Small intestine (tissue), 7 donors: Measurements from ENCODE around the gene SNX22. TPM values are rescaled to one million over a fixed set of nuclear protein-coding genes. Genes with fewer than 3 reads are reported as not detected.

Experiments used
- DNase-seq, 2 donors: peaks; one replicate each; pipeline versions ENCODE4 v3.0.0 to v3.0.0-alpha.2; 2013
- FAIRE-seq: peaks from 2 replicates; lab custom pipeline; 2012; peaks lifted over from hg19 to GRCh38; lab: Jason Lieb, UNC
- H3K27ac ChIP-seq, 3 donors: one replicate each; pipeline ENCODE4 v1.5.1; 2013; ENCODE audit warnings: low read length in 2 of 3, mild to moderate bottlenecking in 2 of 3, control low read depth in 1 of 3, inconsistent platforms in 1 of 3, low read depth in 1 of 3, moderate library complexity in 1 of 3
- H3K27me3 ChIP-seq, 3 donors: one replicate each; pipeline ENCODE4 v1.6.1; 2013; ENCODE audit warnings: low read length in 3 of 3, inconsistent platforms in 1 of 3; ENCODE audit not compliant: control insufficient read depth in 3 of 3, insufficient read depth in 3 of 3
- H3K36me3 ChIP-seq, 3 donors: one replicate each; pipeline ENCODE4 v1.6.1; 2013; ENCODE audit warnings: low read length in 3 of 3, inconsistent platforms in 1 of 3, low read depth in 1 of 3, mild to moderate bottlenecking in 1 of 3, moderate library complexity in 1 of 3; ENCODE audit not compliant: control insufficient read depth in 3 of 3, insufficient read depth in 2 of 3
- H3K4me1 ChIP-seq, 3 donors: one replicate each; pipeline ENCODE4 v1.6.1; 2013; ENCODE audit warnings: low read length in 2 of 3, inconsistent platforms in 1 of 3, low read depth in 1 of 3, mild to moderate bottlenecking in 1 of 3, moderate library complexity in 1 of 3; ENCODE audit not compliant: control insufficient read depth in 3 of 3, insufficient read depth in 2 of 3
- H3K4me3 ChIP-seq, 3 donors: one replicate each; pipeline ENCODE4 v1.5.1; 2013; ENCODE audit warnings: low read length in 3 of 3, control low read depth in 1 of 3, inconsistent platforms in 1 of 3, low read depth in 1 of 3, mild to moderate bottlenecking in 1 of 3, moderate library complexity in 1 of 3
- H3K9me3 ChIP-seq, 2 donors: one replicate each; pipeline ENCODE4 v1.6.1; 2013; ENCODE audit warnings: low read depth in 1 of 2, low read length in 1 of 2; ENCODE audit not compliant: control insufficient read depth in 2 of 2, insufficient read depth in 1 of 2
- WGBS, 3 donors: extraction: QIAGEN DNeasy Blood & Tissue Kit; methylation state at CpG; one replicate each; pipeline ENCODE4 v1.1.7; 2013; 5-methylcytosine and 5-hydroxymethylcytosine counted together
- polyA plus RNA-seq, 4 donors: library from polyadenylated mRNA; stranded (reverse) in 3 of 4; unstranded in 1 of 4; fragments of 200-250 nt in 3 of 4; fragments of 120-200 nt in 1 of 4; gene quantifications; one replicate each; pipeline versions ENCODE4 v1.2.1 to v1.2.3, GENCODE V29; 2013
- donor health status: healthy with polysubstance abuse.
- donor health status: control.
- donor health status: control.
- donor health status: Bipolar disorder and iron deficiency.
- donor health status: healthy.

The SNX22 gene
- polyA plus RNA-seq, 4 donors = 0.54 to 1.8 (median 1.1) TPM

DNA sequence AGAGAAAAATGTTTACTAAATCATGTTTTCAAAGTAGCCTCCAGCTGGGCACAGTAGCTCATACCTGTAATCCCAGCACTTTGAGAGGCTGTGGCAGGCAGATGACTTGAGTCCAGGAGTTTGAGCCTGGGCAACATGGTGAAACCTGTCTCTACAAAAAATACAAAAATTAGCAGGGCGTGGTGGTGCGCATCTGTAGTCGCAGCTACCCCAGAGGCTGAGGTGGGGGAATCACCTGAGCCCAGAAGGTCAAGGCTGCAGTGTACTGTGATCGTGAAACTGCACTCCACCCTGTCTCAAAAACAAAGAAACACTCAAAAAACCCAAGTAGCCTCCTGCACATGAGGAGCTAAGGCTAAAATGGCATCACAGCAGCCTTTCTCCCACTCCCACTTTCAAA lies 12.9 kb downstream of the SNX22 start:
- whole genome bisulfite sequencing, 3 donors = 82 to 88% (median 86%) methylated on average over 4 of the region's 4 CpGs
- Histone ChIP-seq H3K4me1 (peaks cover 0 to 13% (median 5%) of the 10 kb centered on the region in 3 donors), H3K36me3 (peaks cover 6 to 27% (median 8%) of the 10 kb centered on the region in 3 donors), H3K27ac (peak overlapping the region in 1 of 3 donors; percentile 29), H3K9me3 (no peaks in the 10 kb centered on the region), H3K27me3 (no peaks in the 10 kb centered on the region), H3K4me3 (no peak overlapping the region)
- no peak for FAIRE-seq
- no peak for DNase-seq

DNA sequence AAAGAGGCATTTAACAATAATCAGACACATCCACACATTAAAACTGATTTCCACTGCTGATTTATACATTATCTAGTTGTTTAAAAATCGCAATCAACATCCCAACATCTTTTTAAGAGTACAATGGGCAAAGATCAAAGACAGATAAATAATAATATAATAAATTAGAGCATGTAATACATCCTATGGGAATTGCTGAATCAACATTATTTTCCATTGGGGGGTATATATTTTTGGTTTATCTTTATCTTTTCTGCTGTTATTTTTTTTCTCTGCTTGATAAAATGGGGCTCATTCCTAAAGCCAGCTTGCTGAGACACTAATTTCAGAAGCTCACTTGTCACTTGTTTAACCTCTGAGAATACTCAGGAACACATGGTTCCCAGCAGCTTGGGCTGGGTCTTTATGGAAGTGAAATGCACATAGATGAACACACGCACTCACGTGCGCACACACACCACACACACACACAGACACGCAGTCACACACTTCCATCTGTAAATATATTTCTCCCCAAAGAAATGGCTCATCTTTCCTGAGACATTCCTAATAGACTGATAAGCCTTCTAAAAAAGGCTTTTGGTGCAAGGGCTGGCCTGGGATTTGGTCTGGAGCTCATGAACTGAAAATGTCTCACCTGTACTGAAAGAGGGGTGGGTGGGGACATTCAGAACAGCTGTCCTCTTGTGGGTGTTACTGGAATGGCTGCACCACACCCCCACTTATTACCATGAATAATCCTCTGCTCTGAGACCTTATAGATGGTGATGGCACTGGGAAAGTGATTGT lies 14.8 kb downstream of the SNX22 start:
- no peaks in the 10 kb centered on the region for H3K9me3 ChIP-seq
- peaks cover 0 to 11% (median 5%) of the 10 kb centered on the region in 3 donors for H3K4me1 ChIP-seq
- H3K27me3 ChIP-seq = no peaks in the 10 kb centered on the region
- WGBS, 3 donors = 88 to 90% (median 90%) methylated on average over 5 of the region's 5 CpGs
- FAIRE-seq (no peak), DNase-seq (no peak)
- peaks cover 0 to 15% (median 0%) of the 10 kb centered on the region in 3 donors for H3K36me3 ChIP-seq
- no peak overlapping the region for H3K27ac ChIP-seq
- H3K4me3 ChIP-seq = no peak overlapping the region

DNA sequence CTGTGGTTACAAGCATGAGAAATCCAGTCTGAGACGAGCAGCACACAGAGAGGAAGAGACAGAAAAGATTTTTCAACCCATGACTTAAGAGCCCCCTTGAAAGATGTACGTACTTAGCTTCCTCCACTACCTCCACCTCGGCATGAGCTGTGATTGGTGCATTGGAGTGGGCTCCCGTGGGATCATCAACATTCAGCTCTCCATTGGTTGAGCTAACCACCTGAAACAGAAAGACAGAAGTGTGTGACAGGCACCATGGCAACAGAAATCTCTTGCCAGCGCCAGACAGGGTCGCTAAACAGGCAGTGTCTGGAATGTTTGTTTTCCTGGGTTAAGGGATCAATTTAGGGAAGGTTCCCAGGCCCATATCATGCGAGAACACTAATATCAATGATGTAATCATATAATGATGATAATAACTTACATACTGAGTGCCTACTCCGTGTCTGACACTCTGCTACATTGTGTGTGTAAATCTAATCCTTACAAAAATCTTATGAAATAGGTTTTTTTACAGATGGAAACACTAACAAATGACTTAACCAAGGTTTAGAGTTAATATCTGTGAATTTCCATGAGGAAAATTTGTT lies 28.8 kb downstream of the SNX22 start:
- FAIRE-seq (no peak), DNase-seq (no peak)
- no peak overlapping the region for H3K27ac ChIP-seq
- peaks cover 0 to 22% (median 3%) of the 10 kb centered on the region in 3 donors for H3K36me3 ChIP-seq
- H3K4me3 ChIP-seq = no peak overlapping the region
- H3K27me3 ChIP-seq = no peaks in the 10 kb centered on the region
- 65 to 78% (median 76%) methylated on average over 8 of the region's 8 CpGs for WGBS, 3 donors
- H3K9me3 ChIP-seq = no peaks in the 10 kb centered on the region
- H3K4me1 ChIP-seq = no peaks in the 10 kb centered on the region

DNA sequence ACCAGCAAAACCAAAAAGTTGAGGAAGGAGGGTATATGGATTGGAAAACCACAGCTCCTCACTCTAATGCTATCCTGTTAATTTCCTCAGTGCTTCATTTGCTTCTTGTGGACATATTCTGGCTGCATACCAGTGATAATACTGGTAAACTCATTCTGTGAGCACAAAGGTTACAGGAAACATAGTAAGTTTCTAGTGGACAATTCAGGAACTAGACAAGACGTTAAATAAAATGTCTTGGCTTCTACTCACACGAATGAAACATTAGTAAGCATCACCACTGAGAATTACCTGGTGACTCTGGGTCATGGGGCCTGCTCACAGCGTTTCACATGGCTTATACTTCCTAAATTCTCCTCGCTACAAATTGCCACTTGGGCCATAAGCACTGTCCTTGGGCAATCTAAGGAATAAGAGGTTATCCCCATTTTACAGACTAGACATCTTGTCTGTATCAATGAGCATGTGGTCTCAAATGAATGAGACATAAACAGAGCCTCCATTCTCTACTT lies 31.4 kb downstream of the SNX22 start:
- FAIRE-seq (no peak), DNase-seq (peak in 1 of 2 donors; percentile 29)
- no peaks in the 10 kb centered on the region for H3K9me3 ChIP-seq
- peaks cover 2 to 26% (median 2%) of the 10 kb centered on the region in 3 donors for H3K36me3 ChIP-seq
- H3K27ac ChIP-seq = peak overlapping the region in 1 of 3 donors; percentile 65
- no peaks in the 10 kb centered on the region for H3K27me3 ChIP-seq
- no peaks in the 10 kb centered on the region for H3K4me1 ChIP-seq
- no peak overlapping the region for H3K4me3 ChIP-seq
- WGBS, 3 donors = 56 to 74% (median 73%) methylated on average over 4 of the region's 4 CpGs

DNA sequence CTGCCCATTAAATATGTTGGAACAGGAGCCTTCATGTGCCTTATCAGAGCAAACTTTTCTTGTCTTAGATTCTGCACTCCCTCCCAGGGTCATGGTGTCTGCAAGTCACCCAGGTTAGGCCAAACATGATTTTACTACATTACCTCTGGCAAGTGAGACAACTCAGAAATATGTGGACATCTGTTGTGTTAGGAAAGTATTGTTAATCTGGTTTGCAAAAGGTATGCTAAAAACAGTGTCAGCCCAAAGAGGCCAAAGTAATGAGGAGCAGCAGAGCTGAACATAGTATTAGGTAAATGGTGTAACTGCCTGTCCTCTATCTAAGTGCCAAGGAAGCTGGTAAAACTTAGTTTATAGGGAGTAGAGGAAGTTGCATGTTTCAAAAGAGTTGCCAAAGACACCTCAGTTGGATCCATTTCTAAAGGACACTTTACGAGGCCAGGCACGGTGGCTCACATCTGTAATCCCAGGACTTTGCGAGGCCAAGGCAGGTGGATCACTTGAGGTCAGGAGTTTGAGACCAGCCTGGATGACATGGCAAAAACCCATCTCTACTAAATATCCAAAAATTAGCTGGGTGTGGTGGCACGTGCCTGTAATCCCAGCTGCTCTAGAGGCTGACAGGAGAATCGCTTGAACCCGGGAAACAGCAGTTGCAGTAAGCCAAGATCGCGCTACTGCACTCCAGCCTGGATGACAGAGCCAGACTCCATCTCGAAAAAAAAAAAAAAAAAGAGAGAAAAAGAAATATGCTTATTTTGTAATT lies 33.8 kb downstream of the SNX22 start:
- WGBS, 3 donors = 91 to 95% (median 93%) methylated on average over 9 of the region's 9 CpGs
- Histone ChIP-seq H3K4me3 (no peak overlapping the region), H3K36me3 (peaks cover 2 to 22% (median 2%) of the 10 kb centered on the region in 3 donors), H3K27ac (no peak overlapping the region), H3K9me3 (no peaks in the 10 kb centered on the region), H3K4me1 (no peaks in the 10 kb centered on the region), H3K27me3 (no peaks in the 10 kb centered on the region)
- FAIRE-seq (no peak), DNase-seq (no peak)

DNA sequence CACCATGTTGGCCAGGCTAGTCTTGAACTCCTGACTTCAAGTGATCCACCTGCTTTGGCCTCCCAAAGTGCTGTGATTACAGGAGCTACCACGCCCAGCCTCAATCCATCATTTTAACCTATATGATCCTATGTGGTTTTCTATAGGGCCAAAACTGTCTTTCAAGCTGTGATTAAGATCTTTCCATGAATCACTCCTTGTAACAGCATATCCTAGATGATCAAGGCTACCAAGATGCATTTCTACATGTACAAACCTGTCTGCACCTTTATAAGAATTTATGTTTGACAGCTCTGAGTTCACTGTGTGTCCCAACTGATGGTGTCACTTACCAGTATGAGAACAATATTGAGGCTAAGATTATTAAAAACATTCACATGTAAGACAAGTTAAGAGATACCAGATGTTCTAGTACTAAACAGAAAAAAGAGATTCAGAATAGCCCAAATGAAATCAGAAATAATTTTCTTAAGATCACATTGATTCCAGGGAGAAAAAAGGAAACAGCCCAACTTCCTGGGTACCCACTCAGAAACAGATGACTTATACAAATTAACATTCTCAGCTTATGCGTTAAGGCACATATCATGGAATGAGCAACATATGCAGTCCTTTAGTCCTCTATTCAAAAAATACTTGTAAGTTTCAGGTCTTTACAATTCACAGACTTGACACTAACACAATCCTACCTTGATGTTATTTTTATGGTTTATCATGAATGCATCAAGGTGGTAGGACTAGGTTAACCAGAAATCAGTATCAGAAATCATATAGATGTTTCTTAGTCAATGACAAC lies 36.1 kb downstream of the SNX22 start:
- H3K27ac ChIP-seq = no peak overlapping the region
- H3K36me3 ChIP-seq = peaks cover 2 to 23% (median 2%) of the 10 kb centered on the region in 3 donors
- H3K4me1 ChIP-seq = no peaks in the 10 kb centered on the region
- WGBS, 3 donors = 85 to 92% (median 91%) methylated on average over 2 of the region's 2 CpGs
- H3K9me3 ChIP-seq = no peaks in the 10 kb centered on the region
- no peaks in the 10 kb centered on the region for H3K27me3 ChIP-seq
- FAIRE-seq = no peak
- no peak overlapping the region for H3K4me3 ChIP-seq
- no peak for DNase-seq

DNA sequence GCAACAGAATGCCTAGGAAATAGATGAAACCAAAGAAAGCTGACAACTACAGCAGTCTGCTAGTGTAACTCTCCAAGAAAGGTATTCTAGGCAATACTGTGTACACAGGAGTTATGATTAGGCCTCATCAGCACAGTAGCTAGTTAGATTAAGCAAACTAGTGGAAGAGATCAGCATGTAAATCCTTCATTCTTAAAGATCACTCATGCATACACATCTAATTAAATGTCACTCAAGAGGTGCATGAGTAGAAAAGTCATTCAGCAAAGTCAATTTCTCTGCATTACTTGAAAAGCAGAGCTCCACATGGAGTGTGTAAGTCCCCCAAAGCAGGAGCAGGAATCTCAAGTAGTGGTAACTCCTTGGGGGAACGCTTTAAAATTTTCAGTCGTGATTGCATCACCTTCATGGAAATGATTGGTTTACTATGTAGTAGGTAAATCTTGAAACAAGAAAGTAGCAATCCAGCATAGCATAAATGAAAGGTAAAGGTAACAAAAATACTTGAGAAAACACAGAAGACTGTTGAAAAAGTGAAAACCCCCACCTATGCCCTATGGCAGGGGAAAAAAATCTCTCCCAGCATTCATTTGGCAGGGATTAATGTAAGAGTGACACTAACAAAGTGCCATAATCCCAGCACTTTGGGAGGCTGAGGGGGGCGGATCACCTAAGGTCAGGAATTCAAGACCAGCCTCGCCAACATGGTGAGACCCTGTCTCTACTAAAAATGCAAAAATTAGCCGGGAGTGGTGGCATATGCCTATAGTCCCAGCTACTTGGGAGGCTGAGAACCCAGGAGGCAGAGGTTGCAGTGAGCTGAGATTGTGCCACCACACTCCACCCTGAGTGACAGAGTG lies 40.7 kb downstream of the SNX22 start:
- DNase-seq (no peak), FAIRE-seq (no peak)
- 93 to 97% (median 96%) methylated on average over 5 of the region's 5 CpGs for WGBS, 3 donors
- no peaks in the 10 kb centered on the region for H3K9me3 ChIP-seq
- H3K27ac ChIP-seq = no peak overlapping the region
- no peaks in the 10 kb centered on the region for H3K27me3 ChIP-seq
- H3K4me3 ChIP-seq = no peak overlapping the region
- no peaks in the 10 kb centered on the region for H3K4me1 ChIP-seq
- H3K36me3 ChIP-seq = peaks cover 0 to 15% (median 2%) of the 10 kb centered on the region in 3 donors
